Heart left ventricle (tissue), 13 donors: Measurements from ENCODE around the gene CDK19.

ENCODE experiments used
- CTCF ChIP-seq, 12 donors: fragments of 200-600 bp; sonication (generic) in 4 of 12; IDR thresholded peaks; one replicate each; pipeline versions ENCODE4 v1.5.0 to v1.8.0; 2018 to 2022; ENCODE audit warnings: antibody characterized with exemption in 12 of 12, mild to moderate bottlenecking in 5 of 12
- POLR2A ChIP-seq, 2 donors: fragments of 450-650 bp; IDR thresholded peaks; one replicate each; pipeline ENCODE4 v1.6.1; 2017; ENCODE audit warnings: antibody characterized with exemption in 2 of 2, mild to moderate bottlenecking in 2 of 2, moderate library complexity in 2 of 2
- donor health status: ischemic (EF 13 %, LVEDD 7.1; RV severe dilation, severe dysfunction).
- donor health status: DM: no; HTN: yes; CAD: no.
- donor health status: DM: no; HTN: no; CAD: no.
- donor health status: ischemic (EF 25% LVEDD 6.9; RV normal size, moderate dysfunction).
- donor health status: ischemic (EF 25% LVEDD 5.7; RV mildly dilated, moderate dysfunction).
- donor health status: ischemic (EF 35%, LVEDD 5.7; RV mildly dilated, moderate dysfunction).
- donor health status: nonischemic (EF 11% LVEDD 7.7; RV severe dilation, severe dysfunction).
- donor health status: DM: yes; HTN: yes; CAD: no.
- donor health status: PGD.
- donor health status: ischemic (EF 29% LVEDD 5.4; RV normal size, mild dysfunction).
- donor health status: nonischemic (EF 23%, LVEDD 6.1; RV moderate dilation, normal function).

GRCh38 chr6:110618591-110619267 lies 196.5 kb downstream of the CDK19 start:
- TF ChIP-seq CTCF (IDR thresholded peaks at IDR 0.05), result peak in 8 of 12 donors; percentile 15 to 44 (median 27)
- TF ChIP-seq POLR2A (IDR thresholded peaks at IDR 0.05), result no peak
